ENCODE data around the gene GLYAT. TPM values are rescaled to one million over a fixed set of nuclear protein-coding genes. Genes with fewer than 3 reads are reported as not detected.
A peak's percentile ranks its signal among the peaks of the same experiment; 100 is the strongest.

GLYAT gene
- total and polyA plus RNA-seq, 2 experiments from 2014 or later, result 0.10 TPM; not detected in 1

- Mint-ChIP-seq H3K9me3 (peaks cover 90% of the 10 kb centered on the region), H3K27me3 (ENCODE audit: insufficient read depth, low read depth, poor library complexity) (no peaks in the 10 kb centered on the region), H3K27ac (no peak overlapping the region), H3K4me1 (no peaks in the 10 kb centered on the region), H3K36me3 (ENCODE audit: low read depth) (peaks cover 35% of the 10 kb centered on the region), H3K4me3 (no peak overlapping the region)
- Histone ChIP-seq H3K4me3 (no peak overlapping the region), H4K20me1 (replicated peaks; ENCODE audit: insufficient read depth) (no peaks in the 10 kb centered on the region), H3K9me2 (ENCODE audit: insufficient read depth) (peaks cover 10% of the 10 kb centered on the region; the same call in 1 of the 2 replicates), H3K4me2 (no peak overlapping the region), H3K36me3 (ENCODE audit: insufficient read depth) (peaks cover 11% of the 10 kb centered on the region), H3K4me1 (ENCODE audit: insufficient read depth) (no peaks in the 10 kb centered on the region), H3K27ac (ENCODE audit: low read depth) (no peak overlapping the region), H3K27me3 (ENCODE audit: insufficient read depth) (no peaks in the 10 kb centered on the region), H3K79me2 (replicated peaks; ENCODE audit: insufficient read depth) (no peaks in the 10 kb centered on the region), H3F3A (replicated peaks; ENCODE audit: low read depth) (no peaks in the 10 kb centered on the region), H2AFZ (no peak overlapping the region)
- TF ChIP-seq CTCF (conservative IDR thresholded peaks at IDR 0.05; ENCODE audit: low read depth in 2 of 2) (peak; percentile 21 to 56; a peak in 2 of 4 replicates), NANOG (IDR thresholded peaks at IDR 0.05; ENCODE audit: borderline replicate concordance) (no peak)
- ATAC-seq (no peak), DNase-seq (ENCODE audit: low spot score) (peak; percentile 8)
Observed at GRCh38 chr11:58742981-58743880, 11.5 kb upstream of the GLYAT start.

GRCh38 chr11:58742140-58742539, 10.4 kb upstream of the GLYAT start:
- no peaks in the 10 kb centered on the region for H4K20me1 ChIP-seq (replicated peaks; ENCODE audit: insufficient read depth)
- no peak overlapping the region for H3K27ac ChIP-seq (ENCODE audit: low read depth)
- no peak for DNase-seq (ENCODE audit: low spot score)
- ATAC-seq, result no peak
- no peaks in the 10 kb centered on the region for H3K4me1 ChIP-seq (ENCODE audit: insufficient read depth)
- Mint-ChIP-seq H3K4me3 (no peak overlapping the region), H3K4me1 (no peaks in the 10 kb centered on the region), H3K27me3 (ENCODE audit: insufficient read depth, low read depth, poor library complexity) (no peaks in the 10 kb centered on the region), H3K27ac (no peak overlapping the region), H3K9me3 (peaks cover 89% of the 10 kb centered on the region), H3K36me3 (ENCODE audit: low read depth) (peaks cover 35% of the 10 kb centered on the region)
- no peak overlapping the region for H3K4me2 ChIP-seq
- no peaks in the 10 kb centered on the region for H3F3A ChIP-seq (replicated peaks; ENCODE audit: low read depth)
- H2AFZ ChIP-seq, result no peak overlapping the region
- peaks cover 10% of the 10 kb centered on the region; the same call in 1 of the 2 replicates for H3K9me2 ChIP-seq (ENCODE audit: insufficient read depth)
- H3K27me3 ChIP-seq (ENCODE audit: insufficient read depth), result no peaks in the 10 kb centered on the region
- no peaks in the 10 kb centered on the region for H3K79me2 ChIP-seq (replicated peaks; ENCODE audit: insufficient read depth)
- H3K4me3 ChIP-seq, result no peak overlapping the region
- H3K36me3 ChIP-seq (ENCODE audit: insufficient read depth), result peaks cover 11% of the 10 kb centered on the region
- TF ChIP-seq EZH2 (IDR thresholded peaks at IDR 0.05; ENCODE audit: low read depth, unreplicated experiment) (no peak), CTCF (conservative IDR thresholded peaks at IDR 0.05; ENCODE audit: low read depth in 2 of 2) (no peak), EZH2phosphoT487 (IDR thresholded peaks at IDR 0.05; ENCODE audit: unreplicated experiment) (no peak), ZNF462 (CRISPR knock-in tag; IDR thresholded peaks at IDR 0.05) (no peak), NANOG (IDR thresholded peaks at IDR 0.05; ENCODE audit: borderline replicate concordance) (no peak)

Data from GM23338 (cell line).